H9 (cell line): ENCODE results near the gene DIO2. TPM values are rescaled to one million over a fixed set of nuclear protein-coding genes. Genes with fewer than 3 reads are reported as not detected.

ENCODE experiments used
- DNase-seq: peaks from one replicate; pipeline ENCODE4 v3.0.0-alpha.2; 2017
- H2AFZ ChIP-seq: one replicate; pipeline ENCODE4 v1.6.1; 2013; ENCODE audit warnings: mild to moderate bottlenecking, low read length, control low read depth, moderate library complexity
- H2AK5ac ChIP-seq: 2 replicates; pipeline ENCODE4 v1.6.1; 2013; ENCODE audit warnings: low read length, control low read depth, mixed read lengths; ENCODE audit not compliant: insufficient read length
- H2BK120ac ChIP-seq: one replicate; pipeline ENCODE4 v1.6.1; 2013; ENCODE audit warnings: low read depth, mild to moderate bottlenecking, low read length, control low read depth, inconsistent platforms; ENCODE audit not compliant: poor library complexity, severe bottlenecking
- H2BK12ac ChIP-seq: 2 replicates; pipeline ENCODE4 v1.6.1; 2013; ENCODE audit warnings: low read length, control low read depth, mixed read lengths, low read depth; ENCODE audit not compliant: insufficient read length
- H2BK15ac ChIP-seq: 2 replicates; pipeline ENCODE4 v1.6.1; 2013; ENCODE audit warnings: low read depth, low read length, control low read depth
- H2BK20ac ChIP-seq: one replicate; pipeline ENCODE4 v1.6.1; 2013; ENCODE audit warnings: low read depth, mild to moderate bottlenecking, low read length, control low read depth, inconsistent platforms; ENCODE audit not compliant: poor library complexity, severe bottlenecking
- H2BK5ac ChIP-seq: 2 replicates; pipeline ENCODE4 v1.6.1; 2013; ENCODE audit warnings: low read length, control low read depth, mixed read lengths; ENCODE audit not compliant: insufficient read length
- H3K14ac ChIP-seq: 2 replicates; pipeline ENCODE4 v1.6.1; 2013; ENCODE audit warnings: low read length, control low read depth; ENCODE audit not compliant: insufficient read depth
- H3K18ac ChIP-seq: 2 replicates; pipeline ENCODE4 v1.6.1; 2013; ENCODE audit warnings: low read depth, mild to moderate bottlenecking, mixed read lengths, low read length, control low read depth; ENCODE audit not compliant: insufficient read length
- H3K23ac ChIP-seq: 2 replicates; pipeline ENCODE4 v1.6.1; 2013; ENCODE audit warnings: low read length, control low read depth, mixed read lengths, low read depth; ENCODE audit not compliant: insufficient read length
- H3K23me2 ChIP-seq: 2 replicates; pipeline ENCODE4 v1.6.1; 2013; ENCODE audit warnings: low read depth, mild to moderate bottlenecking, mixed read lengths, low read length, control low read depth; ENCODE audit not compliant: insufficient read length, poor library complexity, severe bottlenecking
- H3K27ac ChIP-seq: 2 replicates; pipeline ENCODE4 v1.5.1; 2013; ENCODE audit warnings: low read length, control low read depth, mixed read lengths, low read depth; ENCODE audit not compliant: insufficient read length
- H3K27me3 ChIP-seq: 2 replicates; pipeline ENCODE4 v1.6.1; 2013; ENCODE audit warnings: low read length, control low read depth, inconsistent platforms; ENCODE audit not compliant: insufficient read depth
- H3K4ac ChIP-seq: 2 replicates; pipeline ENCODE4 v1.6.1; 2013; ENCODE audit warnings: low read depth, mild to moderate bottlenecking, control low read depth, inconsistent platforms, low read length, moderate library complexity
- H3K4me1 ChIP-seq: 2 replicates; pipeline ENCODE4 v1.6.1; 2013; ENCODE audit warnings: low read length, control low read depth, inconsistent platforms; ENCODE audit not compliant: insufficient read depth
- H3K4me2 ChIP-seq: 2 replicates; pipeline ENCODE4 v1.6.1; 2013; ENCODE audit warnings: low read length, control low read depth, mixed read lengths; ENCODE audit not compliant: insufficient read length, insufficient read depth
- H3K56ac ChIP-seq: 2 replicates; pipeline ENCODE4 v1.6.1; 2013; ENCODE audit warnings: low read depth, mild to moderate bottlenecking, mixed read lengths, low read length, control low read depth; ENCODE audit not compliant: insufficient read length
- H3K79me1 ChIP-seq: 2 replicates; pipeline ENCODE4 v1.6.1; 2013; ENCODE audit warnings: low read depth, mild to moderate bottlenecking, moderate library complexity, low read length, control low read depth, inconsistent platforms; ENCODE audit not compliant: insufficient read depth, poor library complexity, severe bottlenecking
- H3K79me2 ChIP-seq: 2 replicates; pipeline ENCODE4 v1.6.1; 2013; ENCODE audit warnings: low read length, control low read depth, inconsistent platforms; ENCODE audit not compliant: insufficient read depth
- H3K9ac ChIP-seq: 2 replicates; pipeline ENCODE4 v1.6.1; 2013; ENCODE audit warnings: low read length, control low read depth, mixed read lengths; ENCODE audit not compliant: insufficient read length; ENCODE audit errors: extremely low read depth
- H3K9me3 ChIP-seq: one replicate; pipeline ENCODE4 v1.6.1; 2013; ENCODE audit warnings: low read depth, low read length, inconsistent platforms; ENCODE audit not compliant: control insufficient read depth
- H3T11ph ChIP-seq: one replicate; pipeline ENCODE4 v1.6.1; 2013; ENCODE audit warnings: mild to moderate bottlenecking, low read length, control low read depth, inconsistent platforms
- H4K20me1 ChIP-seq: one replicate; pipeline ENCODE4 v1.6.1; 2013; ENCODE audit not compliant: control insufficient read depth, insufficient read length, insufficient read depth
- H4K5ac ChIP-seq: 2 replicates; pipeline ENCODE4 v1.6.1; 2013; ENCODE audit warnings: low read depth, mild to moderate bottlenecking, mixed read lengths, low read length, control low read depth; ENCODE audit not compliant: insufficient read length
- H4K8ac ChIP-seq: replicated peaks from 2 replicates; pipeline ENCODE4 v1.6.1; 2013; ENCODE audit warnings: low read length, control low read depth, mixed read lengths, low read depth; ENCODE audit not compliant: insufficient read length
- H4K91ac ChIP-seq: 2 replicates; pipeline ENCODE4 v1.6.1; 2013; ENCODE audit warnings: low read depth, mild to moderate bottlenecking, moderate library complexity, mixed read lengths, low read length, control low read depth; ENCODE audit not compliant: insufficient read length
- H3K27ac Mint-ChIP-seq, 3 experiments: 2 replicates in 2 of 3; 3 replicates in 1 of 3; pipeline ENCODE4 v1.8.0; 2020 to 2021; ENCODE audit warnings: mixed read lengths in 3 of 3, mild to moderate bottlenecking in 1 of 3, moderate library complexity in 1 of 3
- H3K27me3 Mint-ChIP-seq: 2 replicates; pipeline ENCODE4 v1.8.0; 2021; ENCODE audit warnings: low read depth, mild to moderate bottlenecking, moderate library complexity, mixed read lengths
- H3K36me3 Mint-ChIP-seq, 3 experiments: 2 replicates in 2 of 3; 3 replicates in 1 of 3; pipeline ENCODE4 v1.8.0; 2020 to 2021; ENCODE audit warnings: low read depth in 3 of 3, mixed read lengths in 3 of 3; ENCODE audit not compliant: insufficient read depth in 1 of 3
- H3K4me1 Mint-ChIP-seq, 2 experiments: 2 replicates each; pipeline ENCODE4 v1.8.0; 2020; ENCODE audit warnings: mixed read lengths in 2 of 2
- H3K4me3 Mint-ChIP-seq, 2 experiments: 2 replicates in 1 of 2; 3 replicates in 1 of 2; pipeline ENCODE4 v1.8.0; 2020 to 2021; ENCODE audit warnings: mild to moderate bottlenecking in 2 of 2, mixed read lengths in 2 of 2, moderate library complexity in 1 of 2
- H3K9me3 Mint-ChIP-seq, 2 experiments: 2 replicates in 1 of 2; 3 replicates in 1 of 2; pipeline ENCODE4 v1.8.0; 2020; ENCODE audit warnings: mild to moderate bottlenecking in 2 of 2, mixed read lengths in 2 of 2, moderate library complexity in 1 of 2
- WGBS: extraction: QIAGEN DNeasy Blood & Tissue Kit; methylation state at CpG from one replicate; pipeline ENCODE4 v1.1.7; 2013; ENCODE audit warnings: missing lambda C conversion rate, low lambda C conversion rate, mixed read lengths; ENCODE audit not compliant: insufficient read length; ENCODE audit errors: extremely low coverage; 5-methylcytosine and 5-hydroxymethylcytosine counted together
- total RNA-seq: library from RNA; stranded (reverse); gene quantifications from 2 replicates; pipeline ENCODE4 v1.2.1, GENCODE V29; 2021
- TF ChIP-seq, protein P1 (sequence below): fragments of 200-600 bp; sonication (generic); conservative IDR thresholded peaks from 3 replicates; pipeline ENCODE4 v1.8.0; 2021; ENCODE audit warnings: antibody characterized with exemption, mild to moderate bottlenecking

Gene DIO2
- total RNA-seq, 1 experiment from 2014 or later: not detected

DNA sequence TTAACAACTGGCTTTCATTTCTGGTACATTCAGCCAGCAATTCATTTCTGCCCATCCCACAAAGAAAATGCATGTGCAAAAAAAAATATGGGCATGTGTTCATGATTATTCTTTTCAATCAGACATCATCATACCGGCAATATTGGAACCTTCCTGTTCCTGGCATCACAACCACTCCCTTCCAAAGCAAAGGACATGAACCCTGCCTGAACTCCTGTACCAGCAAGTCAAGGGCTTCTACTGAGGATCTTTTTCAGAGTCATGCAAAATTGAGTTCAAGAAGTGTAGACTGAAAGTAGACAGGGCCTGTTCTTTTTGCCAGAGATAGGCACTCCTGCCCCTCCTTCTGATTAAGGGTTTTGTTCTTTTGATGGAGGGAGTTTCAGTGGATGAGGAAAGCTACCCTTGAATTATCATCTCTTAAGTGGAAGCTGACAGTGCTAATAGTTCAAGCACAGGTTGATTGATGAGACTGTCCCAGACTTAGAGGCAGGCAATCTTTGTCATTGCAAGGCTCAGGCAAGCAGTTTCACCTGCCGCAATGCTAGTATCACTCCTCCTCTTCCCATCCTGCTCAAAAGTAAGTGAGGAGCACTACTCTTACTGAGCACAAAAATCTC lies 22.3 kb upstream of the DIO2 start:
- Histone ChIP-seq H3K4me2 (no peak overlapping the region), H4K91ac (no peak overlapping the region), H3K23me2 (no peaks in the 10 kb centered on the region), H4K5ac (no peak overlapping the region), H3K4me1 (no peaks in the 10 kb centered on the region), H3K9ac (no peak overlapping the region), H4K20me1 (no peaks in the 10 kb centered on the region), H3K79me2 (no peaks in the 10 kb centered on the region), H2BK20ac (no peak overlapping the region), H3K79me1 (no peaks in the 10 kb centered on the region), H3K4ac (no peak overlapping the region), H3K56ac (no peak overlapping the region), H3K14ac (no peak overlapping the region), H2BK12ac (no peak overlapping the region), H2BK5ac (no peak overlapping the region), H3K9me3 (peaks cover 9% of the 10 kb centered on the region), H4K8ac (no peak overlapping the region), H2AK5ac (no peak overlapping the region), H2BK15ac (no peak overlapping the region), H3K27ac (no peak overlapping the region), H3K27me3 (no peaks in the 10 kb centered on the region), H3K18ac (no peak overlapping the region), H3K23ac (no peak overlapping the region), H2AFZ (no peak overlapping the region), H2BK120ac (no peak overlapping the region), H3T11ph (no peak overlapping the region)
- Mint-ChIP-seq H3K36me3 (peaks cover 13 to 30% (median 25%) of the 10 kb centered on the region in 3 experiments), H3K27me3 (peaks cover 1% of the 10 kb centered on the region; the same call in 1 of the 2 replicates), H3K4me1 (no peaks in the 10 kb centered on the region), H3K9me3 (peaks cover 47 to 55% of the 10 kb centered on the region in 2 experiments), H3K27ac (no peak overlapping the region), H3K4me3 (no peak overlapping the region)
- no peak for DNase-seq
- no CpG with 5 or more reads among the region's 2 CpGs for WGBS
- TF ChIP-seq, protein P1, sequence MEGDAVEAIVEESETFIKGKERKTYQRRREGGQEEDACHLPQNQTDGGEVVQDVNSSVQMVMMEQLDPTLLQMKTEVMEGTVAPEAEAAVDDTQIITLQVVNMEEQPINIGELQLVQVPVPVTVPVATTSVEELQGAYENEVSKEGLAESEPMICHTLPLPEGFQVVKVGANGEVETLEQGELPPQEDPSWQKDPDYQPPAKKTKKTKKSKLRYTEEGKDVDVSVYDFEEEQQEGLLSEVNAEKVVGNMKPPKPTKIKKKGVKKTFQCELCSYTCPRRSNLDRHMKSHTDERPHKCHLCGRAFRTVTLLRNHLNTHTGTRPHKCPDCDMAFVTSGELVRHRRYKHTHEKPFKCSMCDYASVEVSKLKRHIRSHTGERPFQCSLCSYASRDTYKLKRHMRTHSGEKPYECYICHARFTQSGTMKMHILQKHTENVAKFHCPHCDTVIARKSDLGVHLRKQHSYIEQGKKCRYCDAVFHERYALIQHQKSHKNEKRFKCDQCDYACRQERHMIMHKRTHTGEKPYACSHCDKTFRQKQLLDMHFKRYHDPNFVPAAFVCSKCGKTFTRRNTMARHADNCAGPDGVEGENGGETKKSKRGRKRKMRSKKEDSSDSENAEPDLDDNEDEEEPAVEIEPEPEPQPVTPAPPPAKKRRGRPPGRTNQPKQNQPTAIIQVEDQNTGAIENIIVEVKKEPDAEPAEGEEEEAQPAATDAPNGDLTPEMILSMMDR: no peak
